ELR (cell line): ENCODE measurements around the gene SLAMF1.
"Not testable (repeated sequence)": the region's sequence is repeated elsewhere in the genome, so short reads cannot be mapped to it uniquely, and the experiment has no call there.

Source experiments
- DNase-seq: peaks from one replicate; pipeline ENCODE4 v3.0.0-alpha.2; 2015; ENCODE audit warnings: low read depth

Gene SLAMF1

DNA sequence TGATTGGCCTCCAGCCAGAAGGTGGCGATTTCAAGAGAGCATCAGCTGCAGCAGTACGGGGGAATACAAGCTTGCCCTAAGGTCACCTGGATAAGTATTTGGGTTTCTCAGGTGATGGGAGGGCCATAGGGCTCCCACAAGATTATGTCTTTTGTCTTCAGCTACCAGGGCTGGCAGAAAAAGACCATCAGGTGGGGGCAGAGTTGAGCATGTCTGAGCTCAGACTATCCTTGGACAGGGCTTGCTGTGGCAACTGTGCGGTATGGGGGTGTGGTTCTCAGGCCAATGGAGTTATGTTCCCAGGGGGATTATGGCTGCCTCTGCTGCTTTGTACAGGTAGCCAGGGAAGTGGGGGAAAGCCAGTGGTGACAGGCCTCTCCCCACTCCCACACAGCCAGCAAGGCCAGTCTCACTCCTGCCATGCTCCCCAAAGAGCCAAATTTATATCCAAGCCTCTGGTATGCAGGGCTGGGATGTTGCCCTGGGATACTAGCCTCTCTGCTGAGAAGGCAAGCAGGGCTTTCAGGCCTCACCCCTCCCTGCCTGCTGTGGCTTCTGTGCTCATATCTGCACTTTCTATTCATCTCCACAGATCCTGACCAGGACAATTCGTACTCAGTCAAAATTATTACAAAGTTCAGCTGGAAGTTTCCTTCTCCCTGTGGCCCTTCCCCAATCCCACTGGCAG is 40.9 kb downstream of the SLAMF1 start:
- DNase-seq = no peak

DNA sequence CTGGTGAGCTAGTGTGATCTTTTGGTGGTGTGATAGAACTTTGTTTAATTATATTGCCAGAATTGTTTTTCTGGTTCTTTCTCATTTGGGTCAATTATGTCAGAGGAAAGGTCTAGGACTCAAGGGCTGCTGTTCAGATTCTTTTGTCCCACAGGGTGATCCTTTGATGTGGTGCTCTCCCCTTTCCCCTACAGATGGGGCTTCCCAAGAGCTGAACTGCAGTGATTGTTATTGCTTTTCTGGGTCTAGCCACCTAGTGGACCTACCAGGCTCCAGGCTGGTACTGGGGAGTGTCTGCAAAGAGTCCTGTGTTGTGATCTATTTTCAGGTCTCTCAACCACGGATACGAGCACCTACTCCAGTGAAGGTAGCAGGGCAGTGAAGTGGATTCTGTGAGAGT is 41.6 kb downstream of the SLAMF1 start:
- DNase-seq = no peak

DNA sequence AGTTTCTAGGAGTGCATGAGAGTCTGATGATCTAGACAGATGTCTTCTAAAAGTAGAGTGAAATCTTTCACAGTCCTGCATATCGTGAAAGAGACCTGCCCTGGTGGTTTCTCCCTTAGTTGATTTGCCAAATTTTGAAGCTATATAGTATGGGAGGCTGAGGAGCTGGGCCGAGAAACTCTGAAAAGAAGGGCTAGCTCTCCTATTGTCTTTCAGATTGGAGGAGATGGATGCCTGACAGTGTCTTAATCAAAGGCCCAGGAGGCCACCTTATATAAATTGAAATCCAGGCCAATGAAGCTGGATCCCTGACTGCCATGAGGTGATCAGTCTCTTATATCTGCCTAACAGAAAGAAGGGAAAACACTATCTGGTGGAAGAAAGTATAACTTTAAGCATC is 49.1 kb downstream of the SLAMF1 start:
- DNase-seq = no peak

DNA sequence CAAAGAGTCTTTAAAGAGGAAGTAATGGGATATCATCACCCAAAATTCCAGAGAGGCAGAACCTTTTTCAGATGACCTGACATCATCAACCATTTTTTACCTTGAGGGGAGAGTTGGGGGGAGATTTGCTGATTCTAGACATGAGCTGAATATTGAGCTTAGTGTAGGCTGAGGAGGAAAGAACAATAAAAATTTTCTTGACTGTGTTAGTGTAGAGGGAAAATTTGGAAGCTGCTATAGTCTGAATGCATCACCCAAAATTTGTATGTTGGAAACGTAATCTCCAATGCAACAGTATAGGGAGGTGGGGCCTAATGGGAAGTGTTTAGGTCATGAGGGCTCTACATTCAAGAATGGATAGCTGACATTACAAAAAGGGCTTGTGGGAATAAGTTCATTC is 49.8 kb downstream of the SLAMF1 start:
- no peak for DNase-seq

DNA sequence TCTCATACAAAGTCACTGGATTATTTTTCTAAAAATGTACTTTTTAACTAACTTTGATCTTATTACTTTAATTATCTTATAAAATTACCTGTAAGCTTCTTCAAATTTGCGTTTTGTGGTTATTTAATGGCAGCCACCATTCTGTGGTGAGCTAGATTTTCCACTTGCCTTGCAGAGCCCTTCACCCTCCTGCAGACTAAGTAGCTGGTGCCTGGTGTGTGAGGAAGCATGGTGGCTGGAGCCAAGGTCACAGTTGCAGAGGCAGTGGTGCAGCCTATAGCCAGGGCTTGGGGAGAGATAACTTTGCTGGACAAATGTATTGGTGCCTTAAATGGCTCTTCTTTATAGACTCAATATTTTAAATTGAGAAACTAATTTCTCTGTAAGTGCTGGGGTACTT is 56.4 kb downstream of the SLAMF1 start:
- no peak for DNase-seq

DNA sequence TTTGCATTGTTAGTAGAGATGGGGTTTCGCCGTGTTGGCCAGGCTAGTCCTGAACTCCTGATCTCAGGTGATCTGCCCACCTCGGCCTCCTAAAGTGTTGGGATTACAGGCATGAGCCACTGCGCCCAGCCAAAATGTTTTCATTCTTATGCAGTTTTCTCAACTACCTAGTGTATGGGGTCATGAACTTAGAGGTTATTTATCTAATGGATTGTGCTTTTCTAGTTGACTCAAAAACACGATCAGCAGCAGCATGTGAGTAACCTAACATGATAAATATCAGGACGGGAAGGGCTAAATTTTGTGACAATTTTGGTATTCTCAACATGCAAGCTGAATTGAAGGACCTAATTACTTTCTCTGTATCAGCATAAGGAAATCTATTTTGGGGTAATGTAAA is 58.4 kb downstream of the SLAMF1 start:
- DNase-seq = no peak

DNA sequence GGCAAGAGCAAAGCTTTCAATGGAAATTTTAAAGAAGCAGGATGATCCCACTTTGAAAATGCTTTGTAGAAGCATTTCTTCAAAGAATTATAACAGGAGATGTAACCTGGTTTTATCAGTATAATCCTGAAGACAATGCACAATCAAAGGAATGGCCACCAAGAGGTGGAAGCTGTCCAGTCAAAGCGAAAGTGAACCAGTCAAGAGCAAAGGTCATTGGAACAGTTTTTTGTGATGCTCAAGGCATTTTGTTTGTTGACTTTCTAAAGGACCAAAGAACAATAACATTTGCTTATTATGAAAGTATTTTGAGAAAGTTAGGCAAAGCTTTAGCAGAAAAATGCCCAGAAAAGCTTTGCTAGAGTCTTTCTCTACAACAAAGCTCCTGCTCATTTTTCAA is 62.1 kb downstream of the SLAMF1 start:
- DNase-seq = no peak

DNA sequence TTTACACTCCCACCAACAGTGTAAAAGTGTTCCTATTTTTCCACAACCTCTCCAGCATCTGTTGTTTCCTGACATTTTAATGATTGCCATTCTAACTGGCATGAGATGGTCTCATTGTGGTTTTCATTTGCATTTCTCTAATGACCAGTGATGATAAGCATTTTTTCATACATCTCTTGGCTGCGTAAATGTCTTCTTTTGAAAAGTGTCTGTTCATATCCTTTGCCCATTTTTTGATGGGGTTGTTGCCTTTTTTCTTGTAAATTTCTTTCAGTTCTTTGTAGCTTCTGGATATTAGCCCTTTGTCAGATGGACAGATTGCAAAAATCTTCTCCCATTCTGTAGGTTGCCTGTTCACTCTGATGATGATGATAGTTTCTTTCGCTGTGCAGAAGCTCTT is 63.9 kb downstream of the SLAMF1 start:
- DNase-seq = not testable (repeated sequence)

DNA sequence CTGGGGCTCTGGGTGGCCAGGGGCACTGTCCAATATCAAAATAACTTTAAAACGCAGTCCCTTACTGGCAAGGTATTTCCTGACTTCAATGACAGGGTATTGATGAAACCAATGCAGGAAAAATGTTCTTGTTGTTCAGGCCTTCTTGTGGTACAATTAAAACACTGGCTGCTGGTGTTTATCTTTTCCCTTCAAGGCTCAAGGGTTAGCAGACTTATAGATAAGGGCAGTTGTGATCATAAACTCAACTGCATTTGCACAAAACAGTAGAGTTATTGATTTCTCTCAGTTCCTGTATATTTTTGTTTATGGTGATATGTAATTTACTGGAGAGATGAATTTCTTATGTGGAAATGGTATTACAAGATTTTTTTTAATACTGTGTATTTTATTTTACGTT is 64.9 kb downstream of the SLAMF1 start:
- no peak for DNase-seq

DNA sequence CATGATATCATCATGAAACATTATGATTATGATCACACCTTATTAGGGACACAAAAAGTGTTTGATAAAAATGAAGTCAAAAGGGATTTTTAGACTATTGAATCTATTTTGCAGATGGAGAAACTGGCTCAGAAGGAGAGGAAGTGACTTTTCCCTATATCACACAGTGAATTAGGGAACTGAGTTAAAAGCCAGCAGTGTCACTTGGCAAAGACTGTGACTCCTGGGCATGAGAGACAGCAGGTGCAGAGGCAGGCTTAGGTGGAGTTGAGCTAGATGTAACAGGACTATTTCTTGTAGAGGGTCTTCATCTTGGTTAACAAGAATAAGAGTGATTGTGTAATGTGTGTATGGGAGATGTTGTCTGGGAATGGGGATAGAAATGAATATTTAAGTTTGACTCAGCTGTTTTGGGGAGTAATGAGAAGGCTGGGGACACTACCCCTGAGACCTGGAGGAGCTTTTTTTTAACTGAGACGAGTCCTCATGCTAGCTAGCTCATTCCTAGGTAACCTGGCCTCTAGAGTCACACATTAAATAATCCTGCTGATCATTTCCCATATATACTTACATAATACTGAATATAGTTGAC is 66.5 kb downstream of the SLAMF1 start:
- no peak for DNase-seq

DNA sequence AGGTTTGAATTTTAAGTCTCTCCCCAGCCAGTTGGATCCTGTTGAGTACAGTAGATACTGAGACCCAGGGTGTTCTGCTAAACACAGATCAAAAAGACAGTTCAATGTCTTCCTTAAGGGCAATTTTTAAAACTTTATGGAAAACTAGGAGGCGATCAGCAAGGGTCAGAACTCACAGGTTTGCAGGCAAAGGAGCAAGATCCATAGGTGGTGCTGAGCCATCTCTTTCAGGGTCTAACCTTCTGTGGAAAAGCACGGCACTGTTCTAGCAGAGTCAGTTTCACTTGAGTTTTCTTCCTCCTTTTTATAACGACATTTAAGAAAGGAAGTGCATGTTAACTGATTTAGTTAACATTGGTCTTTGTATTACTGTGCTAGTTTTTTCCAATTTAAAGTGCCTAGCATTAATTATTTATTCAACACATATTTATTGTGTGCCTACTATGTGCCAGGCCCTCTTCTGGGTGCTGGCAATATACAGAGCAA is 67.6 kb downstream of the SLAMF1 start, which contains the start of gene CD84:
Gene CD84 (minus strand): TSS at position 281 of the 486 bp plus-strand sequence. CDS start 59 bp downstream, at position 222.
- DNase-seq = no peak

DNA sequence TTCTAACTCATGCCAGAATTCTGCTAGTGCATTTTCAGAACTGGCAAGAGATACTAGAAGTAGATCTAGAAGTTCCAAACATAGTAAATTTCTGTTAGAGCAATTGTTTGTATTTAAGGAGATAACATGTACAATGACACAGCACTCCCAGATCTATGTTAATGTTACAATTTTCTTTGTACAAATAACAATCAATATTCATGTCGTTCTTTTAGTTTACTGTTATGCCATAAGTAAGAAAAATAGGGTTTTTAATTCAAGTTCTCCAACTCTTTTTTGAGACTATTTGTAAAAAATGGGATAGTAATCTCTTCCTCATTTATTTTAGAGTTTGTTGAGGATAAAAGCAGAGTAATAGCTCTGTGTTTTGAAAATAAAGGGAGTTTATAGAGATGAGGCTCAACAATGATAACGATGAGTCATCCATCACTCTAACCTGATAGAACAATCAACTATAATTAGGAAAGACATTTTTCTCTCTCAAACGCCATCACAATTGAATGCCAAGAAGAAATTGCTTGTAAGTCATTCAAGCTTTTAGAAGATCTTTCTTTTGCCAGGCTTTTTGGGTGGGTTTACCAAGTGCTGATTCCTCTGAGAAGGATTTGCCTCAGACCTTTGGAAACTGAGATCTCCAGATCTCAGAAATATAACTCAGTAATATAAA is 68.2 kb downstream of the SLAMF1 start:
- no peak for DNase-seq

DNA sequence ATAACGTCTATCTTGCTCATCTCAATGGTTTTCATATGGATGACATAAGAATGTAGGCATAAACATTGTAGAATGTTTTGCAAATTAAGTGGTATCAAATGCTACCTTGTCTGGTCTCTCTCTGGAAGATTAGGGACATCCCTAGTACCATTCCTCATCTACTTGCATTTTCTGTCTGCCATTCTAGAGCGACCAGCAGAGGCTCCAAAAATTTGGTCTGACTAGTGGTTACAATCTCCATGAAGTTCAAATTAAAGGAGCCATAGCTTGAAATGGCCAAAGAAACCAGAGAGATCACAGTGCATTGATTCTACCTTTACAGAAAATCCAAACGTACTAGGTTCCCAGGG is 68.7 kb downstream of the SLAMF1 start:
- DNase-seq = no peak

DNA sequence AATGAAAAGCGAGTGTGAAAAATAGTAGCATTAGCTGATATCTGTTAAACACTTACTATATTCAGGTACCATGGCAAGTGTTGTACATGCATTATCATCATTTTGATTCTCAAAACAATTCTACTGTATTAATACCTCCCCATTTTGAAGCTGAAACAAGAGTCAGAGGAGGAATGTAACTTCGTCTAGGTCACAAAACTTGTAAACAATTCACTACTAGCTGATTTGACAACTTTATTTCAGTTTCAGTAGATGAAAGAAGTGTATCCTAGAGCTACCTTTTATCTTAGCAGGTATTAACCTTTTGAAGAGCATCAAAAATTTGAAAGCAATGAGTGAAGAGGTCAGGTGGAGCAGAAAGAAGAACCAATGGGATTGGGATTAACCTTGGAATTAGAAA is 69.2 kb downstream of the SLAMF1 start:
- DNase-seq = no peak

DNA sequence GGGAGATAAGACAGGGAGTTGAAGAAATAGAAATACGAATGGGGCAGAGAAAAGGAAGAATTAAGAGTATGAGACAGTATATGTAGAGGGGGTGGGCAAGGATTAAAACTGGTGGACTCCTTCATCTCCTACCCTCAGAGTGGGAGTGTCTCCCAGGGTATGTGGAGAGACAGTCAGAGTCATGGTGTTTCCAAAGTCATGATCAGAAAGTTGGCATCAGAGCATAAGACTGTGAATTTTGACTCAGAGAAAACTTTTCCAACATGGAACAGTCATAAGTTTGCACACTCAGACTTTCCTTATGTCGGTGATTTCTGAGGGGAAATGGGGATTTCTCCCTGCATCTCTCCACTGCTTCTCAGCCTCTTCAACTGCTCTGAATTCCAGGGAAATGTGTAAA is 70.0 kb downstream of the SLAMF1 start:
- no peak for DNase-seq

DNA sequence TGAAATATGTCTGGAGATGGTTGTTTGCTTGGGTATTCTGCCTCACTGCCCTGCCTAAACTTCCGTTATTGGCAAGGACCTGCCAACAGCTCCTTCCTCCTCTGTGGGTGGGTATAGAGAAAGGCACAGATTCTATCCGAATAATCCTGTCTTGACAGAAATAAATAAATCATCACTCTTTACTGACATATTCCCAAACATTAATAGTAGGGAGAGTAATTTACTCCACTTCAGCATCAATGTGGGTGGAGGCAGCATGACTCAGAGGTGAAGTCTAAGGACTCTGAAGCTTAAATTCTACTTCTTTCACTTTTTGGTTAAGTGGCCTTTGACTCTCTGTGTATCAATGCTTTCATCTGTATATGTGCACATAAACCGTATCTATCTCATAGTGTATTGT is 70.5 kb downstream of the SLAMF1 start:
- no peak for DNase-seq

DNA sequence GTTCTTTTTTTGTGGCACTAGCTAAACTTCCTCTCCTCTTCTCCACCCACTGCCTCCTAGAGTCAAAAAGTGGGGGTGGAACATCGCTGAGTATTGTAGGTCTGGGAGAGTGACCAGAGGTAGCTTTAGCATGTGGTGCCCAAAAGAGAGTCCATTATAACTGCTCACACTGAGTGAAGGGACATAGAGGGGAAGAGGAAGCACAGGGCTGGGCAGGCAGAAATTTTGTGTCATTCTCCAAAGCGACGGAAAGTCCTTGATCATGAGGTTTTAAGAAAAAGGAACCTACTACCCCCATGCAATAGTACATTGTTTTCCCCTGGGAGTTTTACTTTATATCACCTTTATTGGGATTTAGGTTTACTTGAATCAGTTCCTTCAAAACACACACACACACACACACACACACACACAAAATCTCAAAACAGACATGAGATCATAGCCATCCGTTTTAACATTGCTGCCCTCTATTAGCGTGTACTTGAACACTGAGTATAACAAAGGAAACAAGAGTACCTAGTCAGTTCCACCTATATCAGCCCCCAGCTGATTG is 71.7 kb downstream of the SLAMF1 start:
- DNase-seq = no peak

DNA sequence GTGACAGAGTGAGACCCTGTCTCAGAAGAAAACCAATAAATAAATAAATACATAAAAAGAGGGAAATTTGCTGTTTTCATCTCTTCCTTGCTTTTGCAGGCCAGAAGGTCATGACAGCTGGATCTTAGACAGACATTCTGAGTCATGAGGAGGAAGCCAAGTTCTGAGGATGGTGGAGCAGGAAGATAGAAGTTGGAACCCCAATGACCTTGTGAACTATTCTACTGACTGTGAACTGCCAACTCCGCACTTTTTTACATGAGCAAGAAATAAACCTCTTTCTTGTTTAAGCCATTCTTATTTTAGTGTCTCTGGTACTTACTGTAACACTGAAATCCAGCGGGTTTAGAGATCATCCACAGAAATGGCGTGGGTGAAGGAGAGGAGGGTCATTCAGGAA is 76.0 kb downstream of the SLAMF1 start:
- DNase-seq = no peak

DNA sequence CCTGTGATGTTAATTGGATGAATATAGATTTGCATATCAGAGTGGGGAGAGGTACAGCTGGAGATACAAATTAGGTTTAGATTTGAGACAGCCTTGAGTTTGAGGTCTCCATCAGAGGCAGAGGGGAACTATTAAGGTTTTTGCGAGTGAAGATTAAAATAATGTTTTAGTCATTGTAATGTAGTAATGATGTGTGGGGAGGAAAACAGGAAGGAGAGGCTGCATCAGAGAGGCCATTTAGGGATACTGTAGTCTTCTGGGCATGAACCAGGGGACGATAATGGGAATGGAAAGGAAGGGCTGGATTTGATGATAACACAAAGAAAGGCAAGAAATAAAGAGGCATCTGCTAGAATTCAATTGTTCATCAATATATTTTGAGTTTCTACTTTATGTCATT is 77.0 kb downstream of the SLAMF1 start:
- DNase-seq = no peak

DNA sequence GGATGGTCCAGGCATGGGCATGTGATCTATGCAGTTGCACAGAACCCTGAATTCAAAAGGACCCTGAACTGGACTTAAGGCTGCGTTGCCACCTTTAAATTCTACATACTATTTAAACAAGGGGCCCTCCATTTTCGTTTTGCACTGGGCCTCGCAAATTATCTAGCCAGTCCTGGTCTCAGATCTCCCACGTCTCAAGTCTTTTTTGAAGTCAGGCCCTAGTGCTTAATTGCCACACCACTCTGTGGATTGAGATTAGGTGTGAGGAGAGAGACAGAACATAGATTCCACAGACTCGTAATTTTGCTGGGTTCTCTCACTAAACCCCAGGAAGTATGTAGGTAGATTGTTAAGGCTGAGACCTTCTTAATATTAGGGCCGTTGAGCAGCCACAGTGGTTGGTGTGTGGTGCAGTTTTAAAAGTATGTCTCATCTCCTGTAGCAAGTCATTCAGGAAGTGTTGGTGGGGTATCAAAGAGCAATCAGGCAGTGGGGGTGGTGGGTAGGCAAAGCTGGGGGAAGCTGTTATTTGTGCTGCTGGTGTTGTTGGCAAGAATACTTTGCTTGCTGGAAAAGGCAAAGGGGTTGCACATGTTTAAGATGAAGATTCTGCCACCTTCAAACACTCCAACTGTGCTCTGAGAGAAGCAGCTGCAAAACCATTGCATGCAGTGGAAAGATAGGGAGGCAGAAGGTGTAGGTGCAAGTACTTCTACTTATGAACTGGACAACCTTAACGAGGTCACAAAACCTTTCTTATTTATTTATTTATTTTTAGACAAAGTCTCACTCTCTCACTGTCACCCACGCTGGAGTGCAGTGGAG is 78.8 kb downstream of the SLAMF1 start:
- no peak for DNase-seq

DNA sequence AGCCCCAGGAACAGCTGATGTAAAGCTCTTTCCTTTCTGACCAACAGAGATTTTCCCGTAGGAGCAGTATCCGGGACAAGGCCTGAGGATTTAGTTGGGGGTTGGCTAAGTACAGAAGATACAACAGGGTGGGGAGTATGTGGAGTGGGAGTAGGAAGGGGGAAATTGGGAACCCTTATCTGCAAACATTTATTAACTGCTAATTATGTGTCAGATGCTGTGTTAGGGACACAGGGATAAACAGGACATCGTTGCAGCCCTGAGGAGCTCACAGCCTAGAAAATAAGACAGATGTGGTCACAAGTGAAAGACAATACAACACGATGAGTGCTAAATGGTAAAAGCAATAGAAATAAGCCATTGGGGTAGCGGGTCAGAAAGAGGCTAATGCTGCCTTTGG is 79.5 kb downstream of the SLAMF1 start:
- DNase-seq = no peak

DNA sequence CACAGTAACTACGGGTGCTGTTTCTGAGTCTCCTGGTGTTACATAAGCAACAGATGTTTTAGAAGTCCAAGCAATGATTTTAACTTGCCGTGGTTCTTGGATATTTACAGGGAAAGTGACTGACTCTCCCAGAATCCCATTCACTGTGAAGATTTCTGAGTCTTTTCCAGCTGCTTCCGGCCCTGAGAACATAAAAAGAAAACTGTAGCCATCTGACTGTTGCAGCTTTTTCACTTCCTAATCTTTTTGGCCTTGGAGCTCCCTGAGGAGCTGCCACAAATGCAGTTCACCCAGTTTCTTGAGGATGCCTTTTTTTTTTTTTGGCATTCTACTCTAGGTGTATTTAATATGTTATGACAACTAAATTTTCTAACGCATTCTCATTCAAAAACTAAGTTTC is 81.3 kb downstream of the SLAMF1 start:
- DNase-seq = no peak
